Transverse colon (tissue), 3 donors: ENCODE results near the gene RAMACL.

Experiments used
- POLR2A ChIP-seq: fragments of 450-650 bp; IDR thresholded peaks from one replicate; pipeline ENCODE4 v1.6.1; 2016; ENCODE audit warnings: antibody characterized with exemption, mild to moderate bottlenecking, moderate library complexity
- TF ChIP-seq, protein P1 (sequence below), 5 experiments: fragments of 200-600 bp in 3 of 5; fragments of 450-650 bp in 2 of 5; sonication (generic) in 3 of 5; IDR thresholded peaks; 1 replicate in 2 of 5; 2 replicates in 3 of 5; pipeline ENCODE4 v1.5.1; 2016 to 2017; ENCODE audit warnings: antibody characterized with exemption in 5 of 5, inconsistent platforms in 3 of 5, mild to moderate bottlenecking in 2 of 5, moderate library complexity in 1 of 5

DNA sequence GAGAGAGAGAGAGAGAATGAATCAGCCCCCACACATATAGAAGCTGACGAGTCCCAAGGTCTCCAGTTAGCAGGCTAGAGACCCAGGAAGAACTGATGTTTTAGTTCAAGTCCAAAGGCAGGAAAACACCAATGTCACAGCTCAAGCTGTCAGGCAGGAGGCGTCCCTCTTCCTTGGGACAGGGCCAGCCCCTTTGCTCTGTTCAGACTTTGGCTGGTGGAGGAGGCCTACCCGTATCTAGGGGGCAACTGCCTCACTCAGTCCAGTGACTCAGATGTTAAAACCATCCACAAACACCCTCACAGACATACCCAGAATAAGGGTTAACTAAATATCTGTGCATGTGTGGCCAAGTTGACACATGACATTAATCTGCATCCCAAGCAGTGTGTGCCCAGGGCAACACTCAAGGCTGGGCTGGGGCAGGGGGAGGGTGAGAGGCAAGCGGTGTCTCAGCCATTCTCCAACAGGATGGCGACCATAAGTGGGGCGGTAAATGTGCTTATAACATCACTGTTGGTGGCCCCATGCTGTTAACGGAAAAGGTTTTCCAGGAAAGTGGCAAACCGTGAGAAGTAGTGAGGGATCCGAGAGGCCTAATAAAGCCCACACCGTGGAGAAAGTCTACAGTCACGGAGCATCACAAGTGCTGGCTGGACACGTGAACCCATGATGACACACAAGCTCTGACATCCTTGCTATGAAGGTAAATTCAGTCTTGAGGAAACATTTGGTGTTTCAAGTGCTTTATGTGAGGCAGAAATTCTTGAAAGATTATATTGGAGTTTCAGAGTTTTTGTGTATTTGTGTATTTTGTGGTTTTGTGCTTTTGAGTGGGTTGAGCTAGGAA is 28.1 kb downstream of the RAMACL start:
- TF ChIP-seq, protein P1, sequence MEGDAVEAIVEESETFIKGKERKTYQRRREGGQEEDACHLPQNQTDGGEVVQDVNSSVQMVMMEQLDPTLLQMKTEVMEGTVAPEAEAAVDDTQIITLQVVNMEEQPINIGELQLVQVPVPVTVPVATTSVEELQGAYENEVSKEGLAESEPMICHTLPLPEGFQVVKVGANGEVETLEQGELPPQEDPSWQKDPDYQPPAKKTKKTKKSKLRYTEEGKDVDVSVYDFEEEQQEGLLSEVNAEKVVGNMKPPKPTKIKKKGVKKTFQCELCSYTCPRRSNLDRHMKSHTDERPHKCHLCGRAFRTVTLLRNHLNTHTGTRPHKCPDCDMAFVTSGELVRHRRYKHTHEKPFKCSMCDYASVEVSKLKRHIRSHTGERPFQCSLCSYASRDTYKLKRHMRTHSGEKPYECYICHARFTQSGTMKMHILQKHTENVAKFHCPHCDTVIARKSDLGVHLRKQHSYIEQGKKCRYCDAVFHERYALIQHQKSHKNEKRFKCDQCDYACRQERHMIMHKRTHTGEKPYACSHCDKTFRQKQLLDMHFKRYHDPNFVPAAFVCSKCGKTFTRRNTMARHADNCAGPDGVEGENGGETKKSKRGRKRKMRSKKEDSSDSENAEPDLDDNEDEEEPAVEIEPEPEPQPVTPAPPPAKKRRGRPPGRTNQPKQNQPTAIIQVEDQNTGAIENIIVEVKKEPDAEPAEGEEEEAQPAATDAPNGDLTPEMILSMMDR (IDR thresholded peaks at IDR 0.05), result no peak
- TF ChIP-seq POLR2A, result no peak
